ENCODE measurements around the gene FAM72D.
"Not testable (repeated sequence)": the region's sequence is repeated elsewhere in the genome, so short reads cannot be mapped to it uniquely, and the experiment has no call there.

- not testable (repeated sequence) for TF ChIP-seq POLR2A (IDR thresholded peaks at IDR 0.05; ENCODE audit: low read depth, low read length); MTA3 (IDR thresholded peaks at IDR 0.05; ENCODE audit: borderline replicate concordance, low read length)
These were observed 43.6 kb upstream of the FAM72D start for GRCh38 chr1:145052019-145052776.

Data from GM12878 (cell line).